Limb (tissue), 2 donors: Measurements from ENCODE around the gene ADGRB2.
A peak's percentile ranks its signal among the peaks of the same experiment; 100 is the strongest.

Source experiments
- DNase-seq, 2 donors: peaks; one replicate each; pipeline ENCODE4 v3.0.0-alpha.2; 2016; ENCODE audit errors: extremely low spot score in 2 of 2

ADGRB2 gene

GRCh38 chr1:31783846-31784245, 19.7 kb upstream of the ADGRB2 start:
- DNase-seq, result peak in 1 of 2 donors; percentile 17

- peak in 1 of 2 donors; percentile 50 for DNase-seq
Observed at GRCh38 chr1:31782421-31783410, 18.6 kb upstream of the ADGRB2 start.

GRCh38 chr1:31781756-31782371, 17.7 kb upstream of the ADGRB2 start:
- DNase-seq, result peak in 1 of 2 donors; percentile 66

- no peak for DNase-seq
Observed at GRCh38 chr1:31781138-31781755, 17.1 kb upstream of the ADGRB2 start.

DNA sequence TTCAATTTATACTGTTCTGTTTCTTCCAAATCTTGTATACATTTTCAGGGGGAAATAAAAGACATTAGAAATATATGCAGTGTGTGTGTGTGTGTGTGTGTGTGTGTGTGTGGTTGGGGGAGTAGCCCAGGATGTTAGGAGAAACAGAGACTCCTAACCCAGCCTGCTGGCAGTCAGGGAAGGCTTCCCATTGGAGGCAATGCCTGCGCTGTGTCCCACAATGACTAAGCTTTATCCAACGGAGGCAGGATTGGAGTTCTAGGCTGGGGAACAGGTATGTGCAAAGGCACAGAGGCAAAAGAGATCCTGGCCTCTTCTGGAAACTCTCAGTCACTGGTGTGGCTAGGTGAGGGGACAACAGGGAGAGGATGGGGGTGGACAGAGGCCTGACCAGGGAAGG, 16.5 kb upstream of the ADGRB2 start:
- DNase-seq, result no peak

DNA sequence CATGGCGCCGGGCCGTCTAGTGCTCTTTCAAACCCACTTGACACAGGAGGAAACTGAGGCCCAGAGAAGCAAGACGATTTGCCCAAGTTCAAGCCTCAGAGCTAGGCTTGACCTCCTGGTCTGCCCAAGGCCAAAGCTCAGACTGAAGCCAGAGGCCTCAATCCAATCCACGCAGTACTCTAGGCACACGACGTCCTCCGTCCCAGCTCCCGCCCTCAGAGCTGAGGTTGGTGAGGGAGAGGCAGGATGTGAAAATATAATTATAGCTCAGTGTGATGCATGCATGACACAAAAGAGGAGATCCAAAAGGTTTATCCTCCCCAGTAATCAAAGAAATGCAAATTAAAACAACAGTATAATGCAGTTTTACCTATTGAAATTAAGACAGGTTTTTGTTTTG, 15.5 kb upstream of the ADGRB2 start:
- no peak for DNase-seq

DNA sequence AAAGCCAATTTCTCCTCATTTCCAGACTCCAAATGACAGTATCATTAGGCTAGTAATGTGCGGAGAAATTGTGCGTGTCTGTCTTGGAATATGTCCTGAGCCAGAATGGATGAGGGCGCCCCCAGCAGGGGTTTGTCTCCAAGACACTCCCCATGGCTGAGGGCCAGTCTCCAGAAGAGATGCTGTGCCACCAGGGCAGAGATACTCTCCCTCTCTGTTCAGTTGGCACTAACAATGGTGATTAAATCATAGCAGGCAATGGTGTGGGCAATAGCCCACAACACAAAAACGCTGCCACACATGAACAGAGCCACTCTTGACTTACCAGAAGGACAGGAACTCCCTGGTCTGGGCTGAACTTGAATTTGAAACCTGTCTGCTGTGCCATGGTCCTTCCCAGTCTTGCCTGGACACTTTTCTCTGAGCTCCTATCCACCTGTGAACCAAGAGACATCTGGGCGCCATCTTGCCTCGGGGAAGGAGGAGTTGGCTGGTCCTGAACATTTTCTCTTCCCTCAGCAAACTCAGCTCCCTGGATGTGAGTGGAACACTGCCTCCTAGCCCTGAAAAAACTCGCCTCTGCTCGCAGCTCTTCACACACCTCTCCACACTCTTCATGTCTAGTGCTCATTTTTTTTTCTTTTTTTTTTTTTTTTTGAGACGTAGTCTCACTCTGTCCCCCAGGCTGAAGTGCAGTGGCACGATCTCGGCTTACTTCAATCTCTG, 14.8 kb upstream of the ADGRB2 start:
- DNase-seq, result no peak

DNA sequence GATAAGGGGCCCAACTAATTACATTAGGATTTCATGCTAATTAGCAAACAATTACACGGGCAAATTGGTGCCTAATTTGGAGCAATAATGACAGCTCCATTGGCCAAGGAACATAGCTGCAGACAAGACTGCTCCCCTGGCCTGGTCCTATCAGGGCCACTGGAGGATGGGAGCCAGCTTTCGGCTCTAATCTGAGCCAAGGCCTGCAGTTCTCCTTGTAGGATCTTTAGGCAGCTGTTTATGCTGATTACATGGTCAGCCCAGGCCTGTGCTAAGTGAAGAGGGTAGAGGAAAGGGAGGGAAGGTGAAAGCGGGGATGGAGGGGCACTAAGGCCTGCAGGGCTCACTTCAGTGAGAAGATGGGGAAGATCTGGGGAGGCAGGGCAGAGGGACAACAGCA, 12.4 kb upstream of the ADGRB2 start:
- no peak for DNase-seq

- DNase-seq, result no peak
Observed at GRCh38 chr1:31776032-31776431, 11.9 kb upstream of the ADGRB2 start.

GRCh38 chr1:31775210-31775999, 11.3 kb upstream of the ADGRB2 start:
- no peak for DNase-seq

- DNase-seq, result no peak
Observed at GRCh38 chr1:31774495-31774894, 10.4 kb upstream of the ADGRB2 start.

DNA sequence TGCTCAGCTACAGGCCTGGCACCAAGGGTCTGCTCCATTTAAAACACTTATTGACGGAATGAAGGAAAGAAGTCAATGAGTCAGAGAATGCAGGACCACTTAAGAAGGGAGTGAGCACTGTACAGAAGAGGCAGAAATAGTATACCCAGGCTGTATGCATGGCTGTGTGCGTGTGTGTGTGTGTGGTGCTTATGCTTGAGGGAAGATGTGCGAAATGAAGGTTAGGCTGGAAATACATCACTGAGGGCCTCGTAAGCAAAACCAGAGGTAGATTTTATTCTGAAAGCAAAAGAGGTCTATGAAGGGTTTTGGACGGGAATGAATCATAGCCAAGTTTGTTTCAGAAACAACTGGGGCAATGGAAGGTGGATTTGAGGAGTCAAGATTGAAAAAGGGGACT, 9.7 kb upstream of the ADGRB2 start:
- DNase-seq, result no peak

GRCh38 chr1:31772669-31773248, 8.6 kb upstream of the ADGRB2 start:
- DNase-seq, result no peak

GRCh38 chr1:31771891-31772668, 7.9 kb upstream of the ADGRB2 start:
- DNase-seq, result peak in 1 of 2 donors; percentile 55

DNA sequence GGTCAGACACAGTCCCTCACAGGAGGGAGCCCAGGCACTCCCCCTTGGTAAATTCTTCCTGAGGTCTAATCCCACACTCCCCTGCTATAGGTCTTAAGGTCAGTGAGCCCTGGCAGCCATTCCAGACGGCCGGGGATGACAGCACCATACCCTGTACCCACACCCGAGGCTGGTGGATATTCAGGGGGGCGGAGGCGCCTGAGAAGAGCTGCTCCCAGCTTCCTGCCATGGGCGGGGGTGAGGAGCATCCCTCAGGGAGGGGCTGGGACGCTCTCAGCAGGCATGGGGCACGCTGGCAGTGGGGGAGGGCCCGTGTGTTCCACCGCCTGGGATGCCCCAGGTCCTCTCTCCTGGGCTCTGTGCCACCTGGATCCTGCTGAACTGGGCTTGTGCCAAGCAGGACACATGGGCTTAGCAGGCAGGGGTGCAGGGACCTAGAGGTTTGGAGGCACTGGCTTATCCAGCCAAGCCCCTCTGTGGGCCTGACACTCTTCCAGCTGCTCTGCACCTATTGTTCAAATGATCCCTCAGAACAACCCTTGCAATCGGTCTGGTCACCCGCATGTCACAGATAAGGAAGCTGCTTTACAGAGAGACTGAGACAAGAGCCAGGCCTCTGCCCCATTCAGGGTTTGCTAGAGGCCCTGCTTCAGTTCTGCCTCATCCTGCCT, 5.7 kb upstream of the ADGRB2 start:
- no peak for DNase-seq

DNA sequence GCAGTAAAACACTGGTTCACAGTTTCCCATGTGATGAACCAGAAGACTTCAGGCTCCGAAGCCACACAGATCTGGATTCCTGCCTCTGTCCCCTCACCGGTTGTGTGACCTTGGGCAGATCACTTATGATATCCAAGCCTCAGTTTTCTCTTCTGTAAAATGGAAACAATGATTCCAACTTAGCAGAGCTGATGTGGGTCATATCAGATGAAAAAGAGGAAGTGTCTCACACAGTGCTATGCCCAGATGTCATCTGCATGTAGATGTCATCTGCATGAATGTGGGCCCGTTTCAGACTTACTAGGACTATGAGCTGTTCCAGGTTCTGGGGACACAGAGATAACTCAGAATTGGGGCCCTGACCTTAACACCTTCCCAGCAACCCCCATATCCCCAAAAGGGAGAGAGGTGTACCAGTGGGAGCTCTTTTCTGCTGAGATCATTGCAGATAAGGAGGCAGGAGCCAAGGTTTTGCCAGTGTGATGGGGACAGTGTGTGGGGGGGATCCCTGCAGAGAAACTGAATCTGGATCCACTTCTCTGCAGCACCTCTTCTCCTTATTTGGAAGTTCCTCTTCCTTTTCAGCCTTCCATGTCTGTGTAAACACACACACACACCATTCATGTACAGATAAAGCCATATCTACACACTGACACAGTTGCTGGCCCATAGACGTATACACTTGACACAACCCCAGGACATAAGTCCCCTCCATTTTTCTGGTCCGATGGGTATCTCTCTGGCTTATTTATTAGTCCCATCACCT, 5.0 kb upstream of the ADGRB2 start:
- no peak for DNase-seq

DNA sequence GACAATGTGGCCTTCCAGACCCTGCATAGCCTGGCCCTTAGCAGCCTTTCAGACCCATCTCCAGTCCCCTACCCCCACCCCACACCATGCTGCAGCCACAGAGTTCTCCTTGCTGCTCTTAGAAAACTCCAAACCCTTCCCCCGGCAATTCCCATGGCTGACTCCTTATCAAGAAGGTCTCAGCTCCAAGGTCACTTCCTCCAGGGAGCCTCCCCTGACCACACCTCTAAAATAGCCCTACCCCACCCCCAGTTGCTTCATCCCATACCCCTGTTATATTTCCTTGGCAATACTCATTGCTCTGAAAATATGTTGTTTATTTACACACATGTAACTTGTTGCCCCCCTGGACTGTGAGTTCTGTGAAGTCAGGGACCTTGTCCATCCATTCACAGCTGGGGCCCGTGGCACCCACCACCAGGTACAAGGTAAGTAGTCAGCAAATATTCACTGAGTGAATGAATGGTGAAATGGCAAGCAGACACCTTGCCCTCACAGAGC, 4.3 kb upstream of the ADGRB2 start:
- no peak for DNase-seq

DNA sequence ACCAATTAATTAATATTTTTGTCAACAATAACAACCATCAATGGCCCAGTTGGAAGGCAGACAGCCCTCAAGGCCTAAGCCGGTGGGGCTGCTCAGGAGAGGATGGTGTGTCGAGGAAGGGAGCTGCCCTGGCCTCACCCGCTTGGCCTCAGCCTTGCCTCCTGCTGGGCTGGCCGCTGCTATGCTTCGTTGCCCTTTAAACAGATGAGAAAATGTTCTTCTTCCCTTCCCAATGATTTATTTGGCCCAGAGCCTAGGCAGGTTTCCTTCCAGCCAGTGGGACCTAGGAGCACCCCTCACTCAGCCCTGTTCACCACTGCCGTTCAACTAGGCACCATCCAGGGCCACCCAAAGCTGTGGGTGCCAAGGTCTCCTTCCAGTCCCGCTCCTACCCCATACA, 3.1 kb upstream of the ADGRB2 start:
- no peak for DNase-seq
